B cell (primary cell): ENCODE results near the gene VAMP7. TPM values are rescaled to one million over a fixed set of nuclear protein-coding genes. Genes with fewer than 3 reads are reported as not detected.

Experiments used
- ATAC-seq: fragments of 200-7000 bp; cut with Tn5 transposase; one replicate; pipeline ENCODE4 v1.10.0; 2021; ENCODE audit warnings: low read depth, mild to moderate bottlenecking, moderate number of reproducible peaks, moderate library complexity
- CTCF ChIA-PET: fragments of 350-600 bp; sonication (Branson Sonifier 250); formaldehyde crosslinking; loops from one replicate; lab custom pipeline; 2021; ENCODE audit warnings: antibody characterized with exemption, inconsistent platforms; lab: Charles Lee
- POLR2A ChIA-PET: fragments of 350-600 bp; sonication (Branson Sonifier 250); formaldehyde crosslinking; loops from one replicate; lab custom pipeline; 2021; ENCODE audit warnings: antibody characterized with exemption; lab: Charles Lee
- DNase-seq: peaks from one replicate; pipeline ENCODE4 v3.0.0; 2013
- H2AFZ ChIP-seq: 2 replicates; pipeline ENCODE4 v1.6.1; 2012; ENCODE audit warnings: mild to moderate bottlenecking, low read depth, low read length; ENCODE audit not compliant: insufficient read depth, poor library complexity, severe bottlenecking
- H3K27ac ChIP-seq, 2 donors: 1 replicate in 1 of 2; 2 replicates in 1 of 2; pipeline ENCODE4 v1.5.1; 2012 to 2013; ENCODE audit warnings: low read length in 2 of 2, mild to moderate bottlenecking in 2 of 2, moderate library complexity in 1 of 2
- H3K27me3 ChIP-seq, 4 experiments: fragments of 200-600 bp in 1 of 4; sonication (generic) in 1 of 4; replicated peaks in 1 of 4; 1 replicate in 2 of 4; 2 replicates in 2 of 4; pipeline versions ENCODE4 v1.6.1 to v1.7.0; 2013 to 2016; ENCODE audit warnings: low read length in 3 of 4, mild to moderate bottlenecking in 2 of 4, mixed read lengths in 1 of 4, moderate library complexity in 1 of 4; ENCODE audit not compliant: insufficient read depth in 4 of 4, control insufficient read depth in 3 of 4; ENCODE audit errors: control extremely low read depth in 1 of 4
- H3K36me3 ChIP-seq, 2 experiments: replicated peaks in 1 of 2; 1 replicate in 1 of 2; 2 replicates in 1 of 2; pipeline versions ENCODE4 v1.6.1 to v1.7.1; 2013; ENCODE audit warnings: low read length in 1 of 2; ENCODE audit not compliant: insufficient read depth in 2 of 2, control insufficient read depth in 1 of 2; ENCODE audit errors: control extremely low read depth in 1 of 2, extremely low read depth in 1 of 2
- H3K4me1 ChIP-seq, 2 donors: fragments of 200-600 bp in 1 of 2; sonication (generic) in 1 of 2; 1 replicate in 1 of 2; 2 replicates in 1 of 2; pipeline versions ENCODE4 v1.5.1 to v1.6.1; 2013 to 2017; ENCODE audit warnings: low read length in 2 of 2; ENCODE audit not compliant: control insufficient read depth in 2 of 2, insufficient read depth in 2 of 2
- H3K4me2 ChIP-seq: replicated peaks from 2 replicates; pipeline ENCODE3; 2012; ENCODE audit warnings: mild to moderate bottlenecking, low read depth, low read length; ENCODE audit not compliant: poor library complexity, severe bottlenecking
- H3K4me3 ChIP-seq, 5 experiments: fragments of 200-600 bp in 1 of 5; sonication (generic) in 1 of 5; 1 replicate in 3 of 5; 2 replicates in 2 of 5; pipeline versions ENCODE4 v1.5.1 to v1.7.0; 2011 to 2016; ENCODE audit warnings: low read length in 4 of 5, mild to moderate bottlenecking in 4 of 5, low read depth in 2 of 5, control low read depth in 1 of 5, moderate library complexity in 1 of 5; ENCODE audit not compliant: insufficient read depth in 1 of 5; ENCODE audit errors: control extremely low read depth in 1 of 5, extremely low read depth in 1 of 5
- H3K79me2 ChIP-seq: fragments of 200-600 bp; sonication (generic); one replicate; pipeline ENCODE4 v1.6.0; 2016; ENCODE audit warnings: low read length; ENCODE audit not compliant: control insufficient read depth, insufficient read depth
- H3K9ac ChIP-seq: fragments of 200-600 bp; sonication (generic); 2 replicates; pipeline ENCODE4 v1.6.1; 2017; ENCODE audit warnings: mild to moderate bottlenecking, low read length, moderate library complexity
- H3K9me3 ChIP-seq, 3 donors: one replicate each; pipeline versions ENCODE4 v1.6.1 to v1.7.1; 2013; ENCODE audit warnings: low read length in 2 of 3; ENCODE audit not compliant: control insufficient read depth in 2 of 3, insufficient read depth in 1 of 3; ENCODE audit errors: control extremely low read depth in 1 of 3
- H4K20me1 ChIP-seq: 2 replicates; pipeline ENCODE4 v1.6.0; 2012; ENCODE audit warnings: mild to moderate bottlenecking, low read length; ENCODE audit not compliant: insufficient read depth, control insufficient read depth, poor library complexity, severe bottlenecking
- H3K27ac Mint-ChIP-seq: one replicate; pipeline ENCODE4 v1.8.0; 2021; ENCODE audit warnings: mixed read lengths
- H3K27me3 Mint-ChIP-seq: one replicate; pipeline ENCODE4 v1.8.0; 2021; ENCODE audit warnings: mixed read lengths
- H3K4me1 Mint-ChIP-seq: one replicate; pipeline ENCODE4 v1.8.0; 2021; ENCODE audit warnings: mixed read lengths
- H3K4me3 Mint-ChIP-seq: one replicate; pipeline ENCODE4 v1.8.0; 2021; ENCODE audit warnings: mixed read lengths
- H3K9me3 Mint-ChIP-seq: one replicate; pipeline ENCODE4 v1.8.0; 2022; ENCODE audit warnings: mixed read lengths; ENCODE audit not compliant: insufficient read depth
- CTCF ChIP-seq: fragments of 200-600 bp; IDR thresholded peaks from one replicate; pipeline ENCODE4 v1.8.0; 2022; ENCODE audit warnings: antibody characterized with exemption, mild to moderate bottlenecking
- EZH2 ChIP-seq: IDR thresholded peaks from 2 replicates; pipeline ENCODE4 v1.6.1; 2012; ENCODE audit warnings: borderline replicate concordance, low read depth, mild to moderate bottlenecking, moderate library complexity, low read length; ENCODE audit not compliant: insufficient read depth, poor library complexity, severe bottlenecking
- WGBS: methylation state at CpG from one replicate; pipeline ENCODE4 v1.1.5; 2013; ENCODE audit warnings: missing lambda C conversion rate; ENCODE audit not compliant: insufficient coverage; 5-methylcytosine and 5-hydroxymethylcytosine counted together
- intact Hi-C: fragments of 100-400 bp; cut with micrococcal nuclease; formaldehyde crosslinking; loops from one replicate; pipeline ENCODE4 v1.10.0; 2022
- polyA plus RNA-seq: library from polyadenylated mRNA; depleted of rRNA; stranded (reverse); fragments of >200 nt; gene quantifications from 2 replicates; pipeline ENCODE4 v1.2.3, GENCODE V29; 2012
- total RNA-seq, 2 donors: library from RNA; stranded (reverse); fragments of 120-200 nt in 1 of 2; gene quantifications; 1 replicate in 1 of 2; 2 replicates in 1 of 2; pipeline versions ENCODE4 v1.2.3 to v1.2.4, GENCODE V29; 2013 to 2022

VAMP7 gene
- total and polyA plus RNA-seq, 2 donors (not counting 1 experiment from before 2014, with no cell fraction given), result 8.8 to 19.7 TPM

- H3K27ac Mint-ChIP-seq, result no peak overlapping the region
- Histone ChIP-seq H2AFZ (no peak overlapping the region), H3K27me3 (no peaks in the 10 kb centered on the region), H3K4me3 (no peak overlapping the region), H3K36me3 (no peaks in the 10 kb centered on the region), H3K79me2 (no peaks in the 10 kb centered on the region), H3K9me3 (peaks cover 0 to 9% (median 3%) of the 10 kb centered on the region in 3 donors), H3K27ac (no peak overlapping the region), H3K4me1 (no peaks in the 10 kb centered on the region), H3K4me2 (no peak overlapping the region), H4K20me1 (no peaks in the 10 kb centered on the region), H3K9ac (no peak overlapping the region)
- TF ChIP-seq CTCF (no peak), EZH2 (no peak)
- H3K27me3 Mint-ChIP-seq, result peaks cover 4% of the 10 kb centered on the region
- intact Hi-C loops, result no loop called here
- DNase-seq (peak; percentile 33), ATAC-seq (no peak)
- H3K9me3 Mint-ChIP-seq, result peaks cover 9% of the 10 kb centered on the region
- no peak overlapping the region for H3K4me3 Mint-ChIP-seq
- ChIA-PET POLR2A (no interaction called here), CTCF (no interaction called here)
- H3K4me1 Mint-ChIP-seq, result no peaks in the 10 kb centered on the region
- WGBS, result 24% methylated on average over 4 of the region's 8 CpGs
Measured at GRCh38 chrX:155966876-155967275, 85.7 kb downstream of the VAMP7 start.

- Histone ChIP-seq H3K27ac (no peak overlapping the region), H3K9me3 (peaks cover 0 to 9% (median 3%) of the 10 kb centered on the region in 3 donors), H3K4me1 (no peaks in the 10 kb centered on the region), H3K4me2 (no peak overlapping the region), H3K36me3 (no peaks in the 10 kb centered on the region), H3K4me3 (no peak overlapping the region), H4K20me1 (no peaks in the 10 kb centered on the region), H3K79me2 (no peaks in the 10 kb centered on the region), H3K9ac (no peak overlapping the region), H2AFZ (no peak overlapping the region), H3K27me3 (no peaks in the 10 kb centered on the region)
- no peak for TF ChIP-seq CTCF
- TF ChIP-seq EZH2, result no peak
- no peak overlapping the region for H3K4me3 Mint-ChIP-seq
- peaks cover 4% of the 10 kb centered on the region for H3K27me3 Mint-ChIP-seq
- intact Hi-C loops, result no loop called here
- ATAC-seq, result no peak
- ChIA-PET POLR2A (no interaction called here), CTCF (no interaction called here)
- H3K9me3 Mint-ChIP-seq, result peaks cover 9% of the 10 kb centered on the region
- 47% methylated on average over 3 of the region's 3 CpGs for WGBS
- no peaks in the 10 kb centered on the region for H3K4me1 Mint-ChIP-seq
- no peak for DNase-seq
- H3K27ac Mint-ChIP-seq, result no peak overlapping the region
Measured at GRCh38 chrX:155967653-155968325, 86.6 kb downstream of the VAMP7 start.
